ENCODE data around the gene USP7. TPM values are rescaled to one million over a fixed set of nuclear protein-coding genes. Genes with fewer than 3 reads are reported as not detected.
"Not testable (repeated sequence)": the region's sequence is repeated elsewhere in the genome, so short reads cannot be mapped to it uniquely, and the experiment has no call there.

USP7 gene
- total RNA-seq, 2 donors from 2014 or later, result 72.2 to 82.7 TPM

GRCh38 chr16:8845699-8846298 lies 117.9 kb downstream of the USP7 start:
- DNase-seq (ENCODE audit: low spot score), result peak; percentile 51
- intact Hi-C loops (cut with DNase I), result no loop called here

- DNase-seq (ENCODE audit: low spot score); intact Hi-C loops (cut with DNase I): not testable (repeated sequence)
Measured at GRCh38 chr16:8843296-8843695, 120.4 kb downstream of the USP7 start.

Other genes with a start within 250 kb of the USP7 start
- gene TMEM186, start 166.3 kb downstream of the USP7 start, total RNA-seq, result 1 to 10 TPM; 5.4 to 6.4 TPM
- 10 to 100 TPM; 26.1 to 30.6 TPM for gene PMM2, start 166.1 kb downstream of the USP7 start, total RNA-seq
- 10 to 100 TPM; 39.8 to 44.0 TPM for gene CARHSP1, start 94.9 kb downstream of the USP7 start, total RNA-seq
- gene LITAFD, start 81.6 kb downstream of the USP7 start, total RNA-seq, result not detected
- gene HAPSTR1, start 127.7 kb upstream of the USP7 start, total RNA-seq, result 10 to 100 TPM; 63.9 to 65.7 TPM

Data from posterior vena cava (tissue), 2 donors.